OCI-LY1 (cell line): ENCODE results near the gene SLAMF1.

Experiments used
- H2AFZ ChIP-seq: fragments of 200-600 bp; sonication (generic), shearing (Covaris generic); 2 replicates; pipeline ENCODE4 v1.6.0; 2014; ENCODE audit warnings: antibody characterized with exemption, mild to moderate bottlenecking, low read length
- H3F3A ChIP-seq: fragments of 200-600 bp; sonication (generic), shearing (Covaris generic); 2 replicates; pipeline ENCODE4 v1.6.0; 2014; ENCODE audit warnings: mild to moderate bottlenecking, antibody characterized with exemption, low read length, moderate library complexity; ENCODE audit not compliant: insufficient read depth
- H3K27ac ChIP-seq: fragments of 200-600 bp; sonication (generic); 2 replicates; pipeline ENCODE4 v1.5.1; 2014; ENCODE audit warnings: low read length, mixed run types, mild to moderate bottlenecking, low read depth; ENCODE audit not compliant: poor library complexity, severe bottlenecking
- H3K27me3 ChIP-seq: fragments of 200-600 bp; sonication (generic); 2 replicates; pipeline ENCODE4 v1.6.0; 2014; ENCODE audit warnings: antibody characterized with exemption, mild to moderate bottlenecking, low read length, moderate library complexity; ENCODE audit not compliant: insufficient read depth
- H3K36me3 ChIP-seq: fragments of 200-600 bp; sonication (generic); 2 replicates; pipeline ENCODE4 v1.6.1; 2014; ENCODE audit warnings: mild to moderate bottlenecking, antibody characterized with exemption, low read length, moderate library complexity, mixed read lengths; ENCODE audit not compliant: insufficient read depth
- H3K4me1 ChIP-seq: fragments of 200-600 bp; sonication (generic); 2 replicates; pipeline ENCODE4 v1.5.1; 2014; ENCODE audit warnings: mild to moderate bottlenecking, low read length, moderate library complexity; ENCODE audit not compliant: insufficient read depth, severe bottlenecking
- H3K4me2 ChIP-seq: fragments of 200-600 bp; sonication (generic), shearing (Covaris generic); 2 replicates; pipeline ENCODE4 v1.6.1; 2014; ENCODE audit warnings: low read length
- H3K4me3 ChIP-seq: fragments of 200-600 bp; sonication (generic); 2 replicates; pipeline ENCODE4 v1.5.1; 2014; ENCODE audit warnings: low read length, low read depth, mild to moderate bottlenecking, mixed read lengths; ENCODE audit not compliant: poor library complexity, severe bottlenecking
- H3K79me2 ChIP-seq: fragments of 200-600 bp; shearing (Covaris generic); 2 replicates; pipeline ENCODE4 v1.6.1; 2016; ENCODE audit warnings: mixed run types, low read length, mixed read lengths; ENCODE audit not compliant: insufficient read depth
- H3K9ac ChIP-seq: fragments of 200-600 bp; sonication (generic), shearing (Covaris generic); 2 replicates; pipeline ENCODE4 v1.6.1; 2014; ENCODE audit warnings: mild to moderate bottlenecking, low read length, mixed read lengths
- H3K9me2 ChIP-seq: fragments of 200-600 bp; sonication (generic), shearing (Covaris generic); 2 replicates; pipeline ENCODE4 v1.6.1; 2014; ENCODE audit warnings: low read depth, mild to moderate bottlenecking, low read length, mixed read lengths
- H3K9me3 ChIP-seq: fragments of 200-600 bp; shearing (Covaris generic); 2 replicates; pipeline ENCODE4 v1.6.1; 2014; ENCODE audit warnings: low read length, mixed read lengths
- H4K20me1 ChIP-seq: fragments of 200-600 bp; sonication (generic), shearing (Covaris generic); 2 replicates; pipeline ENCODE4 v1.6.0; 2016; ENCODE audit warnings: mild to moderate bottlenecking, low read length; ENCODE audit not compliant: insufficient read depth
- EZH2 ChIP-seq: fragments of 200-600 bp; sonication (generic), shearing (Covaris generic); IDR thresholded peaks from 2 replicates; pipeline ENCODE4 v1.8.0; 2017; ENCODE audit warnings: borderline replicate concordance, mixed run types, mild to moderate bottlenecking, antibody characterized with exemption, low read length, moderate library complexity, mixed read lengths
- TF ChIP-seq, protein P1 (sequence below): fragments of 200-600 bp; sonication (generic), shearing (Covaris generic); IDR thresholded peaks from 2 replicates; pipeline ENCODE4 v1.5.1; 2017; ENCODE audit warnings: mild to moderate bottlenecking, antibody characterized with exemption, low read length, moderate library complexity, mixed read lengths

The SLAMF1 gene

DNA sequence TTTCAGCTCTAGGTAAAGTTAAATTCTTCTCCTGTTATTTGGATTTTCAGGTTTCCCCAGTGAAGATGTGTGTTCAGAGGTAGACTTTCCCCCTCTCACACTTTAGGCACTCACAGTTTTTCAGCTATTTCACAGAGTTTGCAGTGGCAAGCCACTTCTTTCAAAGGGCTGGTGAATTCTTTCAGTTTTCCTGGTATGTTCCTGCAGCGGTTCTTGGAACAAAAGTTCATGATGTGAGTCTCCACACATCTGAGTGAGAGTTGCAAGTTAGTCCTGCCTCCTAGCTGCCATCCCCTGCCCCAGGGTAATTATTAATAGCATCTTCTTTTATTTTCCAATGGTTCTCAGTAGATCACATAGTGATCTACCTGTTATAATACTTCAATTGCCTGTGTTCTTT lies 40.2 kb downstream of the SLAMF1 start:
- Histone ChIP-seq H3K27ac (peak overlapping the region; percentile 39), H3K9me3 (no peaks in the 10 kb centered on the region), H3K36me3 (no peaks in the 10 kb centered on the region), H3F3A (no peaks in the 10 kb centered on the region), H3K4me3 (no peak overlapping the region), H3K79me2 (no peaks in the 10 kb centered on the region), H3K4me1 (peaks cover 46% of the 10 kb centered on the region), H4K20me1 (no peaks in the 10 kb centered on the region), H3K9ac (peak overlapping the region; percentile 10; the same call in 1 of the 2 replicates), H2AFZ (no peak overlapping the region), H3K27me3 (no peaks in the 10 kb centered on the region), H3K4me2 (no peak overlapping the region), H3K9me2 (no peaks in the 10 kb centered on the region)
- TF ChIP-seq, protein P1, sequence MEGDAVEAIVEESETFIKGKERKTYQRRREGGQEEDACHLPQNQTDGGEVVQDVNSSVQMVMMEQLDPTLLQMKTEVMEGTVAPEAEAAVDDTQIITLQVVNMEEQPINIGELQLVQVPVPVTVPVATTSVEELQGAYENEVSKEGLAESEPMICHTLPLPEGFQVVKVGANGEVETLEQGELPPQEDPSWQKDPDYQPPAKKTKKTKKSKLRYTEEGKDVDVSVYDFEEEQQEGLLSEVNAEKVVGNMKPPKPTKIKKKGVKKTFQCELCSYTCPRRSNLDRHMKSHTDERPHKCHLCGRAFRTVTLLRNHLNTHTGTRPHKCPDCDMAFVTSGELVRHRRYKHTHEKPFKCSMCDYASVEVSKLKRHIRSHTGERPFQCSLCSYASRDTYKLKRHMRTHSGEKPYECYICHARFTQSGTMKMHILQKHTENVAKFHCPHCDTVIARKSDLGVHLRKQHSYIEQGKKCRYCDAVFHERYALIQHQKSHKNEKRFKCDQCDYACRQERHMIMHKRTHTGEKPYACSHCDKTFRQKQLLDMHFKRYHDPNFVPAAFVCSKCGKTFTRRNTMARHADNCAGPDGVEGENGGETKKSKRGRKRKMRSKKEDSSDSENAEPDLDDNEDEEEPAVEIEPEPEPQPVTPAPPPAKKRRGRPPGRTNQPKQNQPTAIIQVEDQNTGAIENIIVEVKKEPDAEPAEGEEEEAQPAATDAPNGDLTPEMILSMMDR: no peak
- no peak for TF ChIP-seq EZH2

DNA sequence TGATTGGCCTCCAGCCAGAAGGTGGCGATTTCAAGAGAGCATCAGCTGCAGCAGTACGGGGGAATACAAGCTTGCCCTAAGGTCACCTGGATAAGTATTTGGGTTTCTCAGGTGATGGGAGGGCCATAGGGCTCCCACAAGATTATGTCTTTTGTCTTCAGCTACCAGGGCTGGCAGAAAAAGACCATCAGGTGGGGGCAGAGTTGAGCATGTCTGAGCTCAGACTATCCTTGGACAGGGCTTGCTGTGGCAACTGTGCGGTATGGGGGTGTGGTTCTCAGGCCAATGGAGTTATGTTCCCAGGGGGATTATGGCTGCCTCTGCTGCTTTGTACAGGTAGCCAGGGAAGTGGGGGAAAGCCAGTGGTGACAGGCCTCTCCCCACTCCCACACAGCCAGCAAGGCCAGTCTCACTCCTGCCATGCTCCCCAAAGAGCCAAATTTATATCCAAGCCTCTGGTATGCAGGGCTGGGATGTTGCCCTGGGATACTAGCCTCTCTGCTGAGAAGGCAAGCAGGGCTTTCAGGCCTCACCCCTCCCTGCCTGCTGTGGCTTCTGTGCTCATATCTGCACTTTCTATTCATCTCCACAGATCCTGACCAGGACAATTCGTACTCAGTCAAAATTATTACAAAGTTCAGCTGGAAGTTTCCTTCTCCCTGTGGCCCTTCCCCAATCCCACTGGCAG lies 40.9 kb downstream of the SLAMF1 start:
- H3K79me2 ChIP-seq: no peaks in the 10 kb centered on the region
- no peak for TF ChIP-seq EZH2
- TF ChIP-seq, protein P1: peak; percentile 31; the same call in 1 of the 2 replicates
- peak overlapping the region; percentile 10; the same call in 1 of the 2 replicates for H3K9ac ChIP-seq
- no peak overlapping the region for H2AFZ ChIP-seq
- H3K4me1 ChIP-seq: peaks cover 46% of the 10 kb centered on the region
- no peaks in the 10 kb centered on the region for H3K9me3 ChIP-seq
- no peaks in the 10 kb centered on the region for H4K20me1 ChIP-seq
- no peaks in the 10 kb centered on the region for H3K36me3 ChIP-seq
- H3K27me3 ChIP-seq: no peaks in the 10 kb centered on the region
- no peak overlapping the region for H3K4me2 ChIP-seq
- peak overlapping the region; percentile 39 for H3K27ac ChIP-seq
- no peak overlapping the region for H3K4me3 ChIP-seq
- H3F3A ChIP-seq: no peaks in the 10 kb centered on the region
- H3K9me2 ChIP-seq: no peaks in the 10 kb centered on the region

DNA sequence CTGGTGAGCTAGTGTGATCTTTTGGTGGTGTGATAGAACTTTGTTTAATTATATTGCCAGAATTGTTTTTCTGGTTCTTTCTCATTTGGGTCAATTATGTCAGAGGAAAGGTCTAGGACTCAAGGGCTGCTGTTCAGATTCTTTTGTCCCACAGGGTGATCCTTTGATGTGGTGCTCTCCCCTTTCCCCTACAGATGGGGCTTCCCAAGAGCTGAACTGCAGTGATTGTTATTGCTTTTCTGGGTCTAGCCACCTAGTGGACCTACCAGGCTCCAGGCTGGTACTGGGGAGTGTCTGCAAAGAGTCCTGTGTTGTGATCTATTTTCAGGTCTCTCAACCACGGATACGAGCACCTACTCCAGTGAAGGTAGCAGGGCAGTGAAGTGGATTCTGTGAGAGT lies 41.6 kb downstream of the SLAMF1 start:
- Histone ChIP-seq H3K36me3 (no peaks in the 10 kb centered on the region), H3K9ac (no peak overlapping the region), H3K4me1 (peaks cover 42% of the 10 kb centered on the region)

More for the DNA sequence above, 41.6 kb downstream of the SLAMF1 start:
- Histone ChIP-seq H2AFZ (no peak overlapping the region), H4K20me1 (no peaks in the 10 kb centered on the region), H3K79me2 (no peaks in the 10 kb centered on the region), H3K9me2 (no peaks in the 10 kb centered on the region), H3K9me3 (no peaks in the 10 kb centered on the region), H3K4me3 (no peak overlapping the region), H3K4me2 (no peak overlapping the region), H3K27me3 (no peaks in the 10 kb centered on the region), H3F3A (no peaks in the 10 kb centered on the region), H3K27ac (no peak overlapping the region)
- TF ChIP-seq, protein P1: no peak
- TF ChIP-seq EZH2: no peak
